Body of pancreas (tissue), 4 donors: ENCODE data around the gene MLPH. TPM values are rescaled to one million over a fixed set of nuclear protein-coding genes. Genes with fewer than 3 reads are reported as not detected.

Source experiments
- ATAC-seq: fragments of 150-250 bp; one replicate; pipeline ENCODE4 v1.9.1; 2016
- DNase-seq, 4 donors: peaks; one replicate each; pipeline ENCODE4 v3.0.0-alpha.2; 2019
- H3K27ac ChIP-seq, 4 donors: fragments of 200-600 bp; sonication (generic); 1 replicate in 3 of 4; 2 replicates in 1 of 4; pipeline versions ENCODE4 v1.5.1 to v1.6.1; 2016 to 2019; ENCODE audit warnings: mild to moderate bottlenecking in 1 of 4, mixed read lengths in 1 of 4, moderate library complexity in 1 of 4
- H3K27me3 ChIP-seq, 2 donors: fragments of 200-600 bp; sonication (generic); one replicate each; pipeline ENCODE4 v1.6.0; 2016; ENCODE audit warnings: mild to moderate bottlenecking in 1 of 2
- H3K36me3 ChIP-seq, 2 donors: fragments of 200-600 bp; sonication (generic); replicated peaks in 1 of 2; 2 replicates each; pipeline ENCODE4 v1.5.1; 2016; ENCODE audit warnings: low read depth in 2 of 2; ENCODE audit not compliant: insufficient read depth in 1 of 2
- H3K4me1 ChIP-seq: fragments of 200-600 bp; sonication (generic); one replicate; pipeline ENCODE4 v1.6.0; 2016
- H3K4me3 ChIP-seq, 2 donors: fragments of 200-600 bp; sonication (generic); 1 replicate in 1 of 2; 2 replicates in 1 of 2; pipeline ENCODE4 v1.5.1; 2016 to 2019
- H3K9me3 ChIP-seq, 3 donors: fragments of 200-600 bp; sonication (generic); 1 replicate in 2 of 3; 2 replicates in 1 of 3; pipeline ENCODE4 v1.5.1; 2016
- CTCF ChIP-seq, 7 experiments: fragments of 450-650 bp in 4 of 7; fragments of 200-600 bp in 3 of 7; sonication (generic) in 3 of 7; IDR thresholded peaks; one replicate each; pipeline ENCODE4 v1.5.1; 2016 to 2019; ENCODE audit warnings: antibody characterized with exemption in 7 of 7
- POLR2A ChIP-seq, 3 donors: fragments of 450-650 bp; IDR thresholded peaks; one replicate each; pipeline ENCODE4 v1.6.1; 2016; ENCODE audit warnings: antibody characterized with exemption in 3 of 3, mild to moderate bottlenecking in 2 of 3
- WGBS, 2 donors: methylation state at CpG; one replicate each; pipeline ENCODE4 v1.1.5; 2017; 5-methylcytosine and 5-hydroxymethylcytosine counted together
- intact Hi-C: fragments of 100-400 bp; cut with DNase I; formaldehyde crosslinking; loops from one replicate; pipeline ENCODE4 v1.15.1; 2023
- total RNA-seq, 2 donors: library from RNA; depleted of rRNA; stranded (reverse); fragments of >200 nt; gene quantifications; one replicate each; pipeline ENCODE4 v1.1.0, GENCODE V29; 2016

MLPH gene
- total RNA-seq, 2 donors from 2014 or later = 30.3 to 64.3 TPM

GRCh38 chr2:237547841-237548416 is 60.9 kb downstream of the MLPH start:
- no peak for TF ChIP-seq CTCF (IDR thresholded peaks at IDR 0.05)
- TF ChIP-seq POLR2A (IDR thresholded peaks at IDR 0.05) = no peak
- intact Hi-C loops = no loop called here

GRCh38 chr2:237549216-237549615 is 62.2 kb downstream of the MLPH start:
- ATAC-seq = no peak
- DNase-seq = no peak
- H3K9me3 ChIP-seq = no peaks in the 10 kb centered on the region
- no peak overlapping the region for H3K4me3 ChIP-seq
- no peaks in the 10 kb centered on the region for H3K36me3 ChIP-seq
- no peak for TF ChIP-seq POLR2A (IDR thresholded peaks at IDR 0.05)
- intact Hi-C loops = no loop called here
- WGBS, 2 donors = 86% methylated on average over 6 to 8 of the region's 8 CpGs
- no peaks in the 10 kb centered on the region for H3K27me3 ChIP-seq
- no peak overlapping the region for H3K27ac ChIP-seq
- no peaks in the 10 kb centered on the region for H3K4me1 ChIP-seq

More at GRCh38 chr2:237547841-237548416, 60.9 kb downstream of the MLPH start:
- Histone ChIP-seq H3K27ac (no peak overlapping the region), H3K27me3 (no peaks in the 10 kb centered on the region), H3K4me3 (no peak overlapping the region), H3K36me3 (no peaks in the 10 kb centered on the region), H3K4me1 (no peaks in the 10 kb centered on the region), H3K9me3 (no peaks in the 10 kb centered on the region)
- DNase-seq (no peak), ATAC-seq (no peak)
- WGBS, 2 donors = 48 to 57% methylated on average over 4 to 11 of the region's 11 CpGs

- no peak overlapping the region for H3K27ac ChIP-seq
- intact Hi-C loops = no loop called here
- DNase-seq (no peak), ATAC-seq (no peak)
- 80 to 86% methylated on average over 16 to 17 of the region's 17 CpGs for WGBS, 2 donors
- no peaks in the 10 kb centered on the region for H3K27me3 ChIP-seq
- H3K4me3 ChIP-seq = no peak overlapping the region
- H3K9me3 ChIP-seq = no peaks in the 10 kb centered on the region
- TF ChIP-seq CTCF (IDR thresholded peaks at IDR 0.05) (no peak), POLR2A (IDR thresholded peaks at IDR 0.05) (no peak)
- H3K4me1 ChIP-seq = no peaks in the 10 kb centered on the region
- H3K36me3 ChIP-seq = no peaks in the 10 kb centered on the region
Observed at GRCh38 chr2:237549643-237550415, 62.8 kb downstream of the MLPH start.

- intact Hi-C loops = no loop called here
- DNase-seq (no peak), ATAC-seq (no peak)
- Histone ChIP-seq H3K27ac (no peak overlapping the region), H3K9me3 (no peaks in the 10 kb centered on the region), H3K36me3 (no peaks in the 10 kb centered on the region), H3K27me3 (no peaks in the 10 kb centered on the region), H3K4me1 (no peaks in the 10 kb centered on the region), H3K4me3 (no peak overlapping the region)
- WGBS, 2 donors = 86 to 92% methylated on average over 11 to 16 of the region's 16 CpGs
- TF ChIP-seq CTCF (IDR thresholded peaks at IDR 0.05) (no peak), POLR2A (IDR thresholded peaks at IDR 0.05) (no peak)
Observed at GRCh38 chr2:237551071-237551574, 64.1 kb downstream of the MLPH start.

GRCh38 chr2:237552908-237553307 is 65.9 kb downstream of the MLPH start:
- intact Hi-C loops = no loop called here
- H3K27ac ChIP-seq = no peak overlapping the region
- no peaks in the 10 kb centered on the region for H3K36me3 ChIP-seq
- H3K27me3 ChIP-seq = no peaks in the 10 kb centered on the region
- 91 to 98% methylated on average over 6 of the region's 6 CpGs for WGBS, 2 donors
- no peaks in the 10 kb centered on the region for H3K9me3 ChIP-seq
- DNase-seq (no peak), ATAC-seq (no peak)
- TF ChIP-seq POLR2A (IDR thresholded peaks at IDR 0.05) (no peak), CTCF (IDR thresholded peaks at IDR 0.05) (no peak)
- no peaks in the 10 kb centered on the region for H3K4me1 ChIP-seq
- no peak overlapping the region for H3K4me3 ChIP-seq
